Neural progenitor cell (in vitro differentiated cells): ENCODE data around the gene FAM193A. TPM values are rescaled to one million over a fixed set of nuclear protein-coding genes. Genes with fewer than 3 reads are reported as not detected.

ENCODE experiments used
- DNase-seq: peaks from one replicate; pipeline ENCODE4 v3.0.0-alpha.2; 2016; ENCODE audit warnings: low spot score
- H2AFZ ChIP-seq: fragments of 200-600 bp; sonication (generic); replicated peaks from 2 replicates; pipeline ENCODE4 v1.6.1; 2016; ENCODE audit warnings: antibody characterized with exemption
- H3F3A ChIP-seq: fragments of 200-600 bp; sonication (generic); 2 replicates; pipeline ENCODE4 v1.6.1; 2016; ENCODE audit warnings: antibody characterized with exemption, low read depth
- H3K27ac ChIP-seq: fragments of 200-600 bp; sonication (generic); 2 replicates; pipeline ENCODE4 v1.5.1; 2016; ENCODE audit warnings: mild to moderate bottlenecking
- H3K27me3 ChIP-seq: fragments of 200-600 bp; sonication (generic); 2 replicates; pipeline ENCODE4 v1.6.1; 2016; ENCODE audit warnings: mild to moderate bottlenecking, moderate library complexity
- H3K36me3 ChIP-seq: fragments of 200-600 bp; sonication (generic); 2 replicates; pipeline ENCODE4 v1.5.1; 2016
- H3K4me1 ChIP-seq: fragments of 200-600 bp; sonication (generic); 2 replicates; pipeline ENCODE4 v1.6.1; 2016; ENCODE audit warnings: mixed run types
- H3K4me2 ChIP-seq: fragments of 200-600 bp; sonication (generic); 2 replicates; pipeline ENCODE4 v1.6.1; 2016
- H3K4me3 ChIP-seq: fragments of 200-600 bp; sonication (generic); 2 replicates; pipeline ENCODE4 v1.5.1; 2016
- H3K79me2 ChIP-seq: fragments of 200-600 bp; sonication (generic); 2 replicates; pipeline ENCODE4 v1.6.1; 2016; ENCODE audit warnings: low read depth
- H3K9ac ChIP-seq: fragments of 200-600 bp; sonication (generic); 2 replicates; pipeline ENCODE4 v1.6.1; 2016
- H3K9me3 ChIP-seq: fragments of 200-600 bp; sonication (generic); 2 replicates; pipeline ENCODE4 v1.5.1; 2016; ENCODE audit warnings: low read depth
- H4K20me1 ChIP-seq: fragments of 200-600 bp; sonication (generic); 2 replicates; pipeline ENCODE4 v1.6.1; 2016; ENCODE audit warnings: low read depth
- H3K27ac Mint-ChIP-seq: 3 replicates; pipeline ENCODE4 v1.8.0; 2021; ENCODE audit warnings: mixed read lengths
- H3K27me3 Mint-ChIP-seq: 2 replicates; pipeline ENCODE4 v1.8.0; 2022; ENCODE audit warnings: low read depth, mild to moderate bottlenecking, inconsistent platforms, moderate library complexity, mixed read lengths; ENCODE audit not compliant: insufficient read depth
- H3K36me3 Mint-ChIP-seq: 3 replicates; pipeline ENCODE4 v1.8.0; 2021; ENCODE audit warnings: mixed read lengths
- H3K4me1 Mint-ChIP-seq: 3 replicates; pipeline ENCODE4 v1.8.0; 2021; ENCODE audit warnings: mixed read lengths
- H3K4me3 Mint-ChIP-seq: 3 replicates; pipeline ENCODE4 v1.8.0; 2021; ENCODE audit warnings: mild to moderate bottlenecking, moderate library complexity, mixed read lengths
- H3K9me3 Mint-ChIP-seq: 3 replicates; pipeline ENCODE4 v1.8.0; 2020; ENCODE audit warnings: mixed read lengths
- CTCF ChIP-seq: fragments of 200-600 bp; sonication (generic); IDR thresholded peaks from 2 replicates; pipeline ENCODE4 v1.5.1; 2017; ENCODE audit warnings: antibody characterized with exemption, mild to moderate bottlenecking
- EZH2 ChIP-seq: fragments of 200-600 bp; sonication (generic); IDR thresholded peaks from 2 replicates; pipeline ENCODE4 v1.6.1; 2017; ENCODE audit warnings: antibody characterized with exemption, mild to moderate bottlenecking, moderate library complexity
- EZH2phosphoT487 ChIP-seq: fragments of 200-600 bp; sonication (generic); IDR thresholded peaks from 2 replicates; pipeline ENCODE4 v1.6.1; 2017; ENCODE audit warnings: antibody characterized with exemption
- total RNA-seq: library from RNA; depleted of rRNA; stranded (reverse); fragments of >200 nt; gene quantifications from 2 replicates; pipeline ENCODE4 v1.2.3, GENCODE V29; 2015; ENCODE audit warnings: low replicate concordance

FAM193A gene
- total RNA-seq, 1 donor from 2014 or later, result 29.1 TPM

- Histone ChIP-seq H2AFZ (no peak overlapping the region), H4K20me1 (peaks cover 52% of the 10 kb centered on the region), H3K36me3 (no peaks in the 10 kb centered on the region), H3K4me1 (no peaks in the 10 kb centered on the region), H3K4me3 (no peak overlapping the region), H3K27ac (no peak overlapping the region), H3K4me2 (no peak overlapping the region), H3K79me2 (peaks cover 98% of the 10 kb centered on the region), H3K9me3 (peaks cover 3% of the 10 kb centered on the region), H3K9ac (no peak overlapping the region), H3F3A (no peaks in the 10 kb centered on the region), H3K27me3 (no peaks in the 10 kb centered on the region)
- peaks cover 2% of the 10 kb centered on the region for H3K27me3 Mint-ChIP-seq
- H3K27ac Mint-ChIP-seq, result no peak overlapping the region
- H3K4me3 Mint-ChIP-seq, result no peak overlapping the region
- TF ChIP-seq EZH2phosphoT487 (no peak), EZH2 (no peak), CTCF (no peak)
- peaks cover 27% of the 10 kb centered on the region for H3K9me3 Mint-ChIP-seq
- H3K36me3 Mint-ChIP-seq, result peaks cover 21% of the 10 kb centered on the region
- no peak for DNase-seq
- H3K4me1 Mint-ChIP-seq, result no peaks in the 10 kb centered on the region
These were observed 16.4 kb downstream of the FAM193A start for GRCh38 chr4:2552806-2553205.

- no peak overlapping the region for H3K27ac Mint-ChIP-seq
- Histone ChIP-seq H3F3A (no peaks in the 10 kb centered on the region), H3K9me3 (no peaks in the 10 kb centered on the region), H3K27ac (no peak overlapping the region), H2AFZ (no peak overlapping the region), H3K4me2 (no peak overlapping the region), H4K20me1 (peaks cover 92% of the 10 kb centered on the region), H3K27me3 (no peaks in the 10 kb centered on the region), H3K9ac (no peak overlapping the region), H3K79me2 (peaks cover 100% of the 10 kb centered on the region), H3K4me1 (no peaks in the 10 kb centered on the region), H3K4me3 (no peak overlapping the region), H3K36me3 (no peaks in the 10 kb centered on the region)
- H3K4me3 Mint-ChIP-seq, result no peak overlapping the region
- DNase-seq, result no peak
- H3K36me3 Mint-ChIP-seq, result peaks cover 28% of the 10 kb centered on the region
- H3K4me1 Mint-ChIP-seq, result peaks cover 15% of the 10 kb centered on the region
- TF ChIP-seq EZH2, result no peak
- TF ChIP-seq EZH2phosphoT487, result no peak
- no peak for TF ChIP-seq CTCF
- peaks cover 4% of the 10 kb centered on the region for H3K9me3 Mint-ChIP-seq
- peaks cover under 1% of the 10 kb centered on the region for H3K27me3 Mint-ChIP-seq
These were observed 21.9 kb downstream of the FAM193A start for GRCh38 chr4:2558301-2558700.

- H4K20me1 ChIP-seq, result peaks cover 92% of the 10 kb centered on the region
These were observed 23.7 kb downstream of the FAM193A start for GRCh38 chr4:2560167-2560566.

More at GRCh38 chr4:2560167-2560566, 23.7 kb downstream of the FAM193A start:
- no peak for DNase-seq
- H3K36me3 Mint-ChIP-seq, result peaks cover 30% of the 10 kb centered on the region
- Histone ChIP-seq H3K79me2 (peaks cover 100% of the 10 kb centered on the region), H3K4me2 (no peak overlapping the region), H2AFZ (no peak overlapping the region), H3F3A (no peaks in the 10 kb centered on the region), H3K9me3 (no peaks in the 10 kb centered on the region), H3K9ac (no peak overlapping the region), H3K27ac (no peak overlapping the region), H3K4me3 (no peak overlapping the region), H3K36me3 (no peaks in the 10 kb centered on the region), H3K27me3 (no peaks in the 10 kb centered on the region), H3K4me1 (no peaks in the 10 kb centered on the region)
- peaks cover 2% of the 10 kb centered on the region for H3K27me3 Mint-ChIP-seq
- H3K27ac Mint-ChIP-seq, result peak overlapping the region; percentile 22
- peaks cover 17% of the 10 kb centered on the region for H3K4me1 Mint-ChIP-seq
- H3K4me3 Mint-ChIP-seq, result no peak overlapping the region
- no peaks in the 10 kb centered on the region for H3K9me3 Mint-ChIP-seq
- no peak for TF ChIP-seq CTCF
- TF ChIP-seq EZH2phosphoT487, result no peak
- TF ChIP-seq EZH2, result no peak
